AG04449 (cell line): ENCODE results near the gene PCP2.

Experiments used
- CTCF ChIA-PET: fragments of 350-600 bp; formaldehyde crosslinking; extraction: SDS; loops from one replicate; lab custom pipeline; 2021; ENCODE audit warnings: antibody characterized with exemption; lab: Yijun Ruan, JAX
- POLR2A ChIA-PET: fragments of 400-600, 350-600 bp; formaldehyde crosslinking; extraction: SDS; loops from one replicate; lab custom pipeline; 2020; ENCODE audit warnings: antibody characterized with exemption, inconsistent platforms; lab: Yijun Ruan, JAX
- DNase-seq: peaks from one replicate; pipeline ENCODE4 v3.0.0-alpha.2; 2010; ENCODE audit warnings: low read depth, low spot score
- H3K4me3 ChIP-seq: 2 replicates; pipeline ENCODE4 v1.5.1; 2011; ENCODE audit warnings: low read depth, mild to moderate bottlenecking, control low read depth, low read length
- CTCF ChIP-seq: IDR thresholded peaks from one replicate; pipeline ENCODE4 v1.5.1; 2011; ENCODE audit warnings: mild to moderate bottlenecking, moderate library complexity, low read length, control low read depth, inconsistent platforms; ENCODE audit not compliant: insufficient read depth; ENCODE audit errors: missing control alignments

The PCP2 gene

GRCh38 chr19:7672522-7672921 is 39.0 kb upstream of the PCP2 start:
- POLR2A ChIA-PET: no interaction called here
- CTCF ChIA-PET: interaction anchor here (4.8 to 7.7 kb wide), 2 partner anchors 8 to 20 kb away, joined by 33 to 47 read pairs; partner anchors contain the start of gene TRAPPC5
- no peak for TF ChIP-seq CTCF
- H3K4me3 ChIP-seq: no peak overlapping the region
- DNase-seq: no peak

GRCh38 chr19:7670790-7671189 is 37.3 kb upstream of the PCP2 start:
- no peak for DNase-seq
- CTCF ChIA-PET: interaction anchor here (1.2 to 7.7 kb wide), 3 partner anchors 10 to 103 kb away, joined by 3 to 47 read pairs (median 33); partner anchors contain the start of gene TRAPPC5

GRCh38 chr19:7670150-7670783 is 36.7 kb upstream of the PCP2 start:
- ChIA-PET CTCF (interaction anchor here (4.8 to 7.7 kb wide), 2 partner anchors 10 to 18 kb away, joined by 33 to 47 read pairs; partner anchors contain the start of gene TRAPPC5), POLR2A (no interaction called here)
- no peak overlapping the region; the same call in 1 of the 2 replicates for H3K4me3 ChIP-seq
- no peak for TF ChIP-seq CTCF
- DNase-seq: no peak

More at GRCh38 chr19:7670790-7671189, 37.3 kb upstream of the PCP2 start:
- POLR2A ChIA-PET: no interaction called here
- no peak for TF ChIP-seq CTCF
- H3K4me3 ChIP-seq: no peak overlapping the region

GRCh38 chr19:7669641-7670040 is 36.1 kb upstream of the PCP2 start:
- DNase-seq: no peak
- ChIA-PET POLR2A (no interaction called here), CTCF (interaction anchor here (4.8 to 7.7 kb wide), 2 partner anchors 11 to 17 kb away, joined by 33 to 47 read pairs; partner anchors contain the start of gene TRAPPC5)
- no peak overlapping the region for H3K4me3 ChIP-seq
- no peak for TF ChIP-seq CTCF

GRCh38 chr19:7668842-7669241 is 35.3 kb upstream of the PCP2 start, which contains the start of gene RETN:
Gene RETN, plus strand, starts transcription at chr19:7669049. Its CDS starts 278 bp downstream, at chr19:7669327.
- TF ChIP-seq CTCF: no peak
- ChIA-PET CTCF (interaction anchor here (1.7 to 7.7 kb wide), 3 partner anchors 10 to 16 kb away, joined by 3 to 47 read pairs (median 33); partner anchors contain the start of gene TRAPPC5), POLR2A (no interaction called here)
- DNase-seq: no peak
- no peak within 1 kb of the TSS for H3K4me3 ChIP-seq

- CTCF ChIA-PET: interaction anchor here (1.4 to 3.2 kb wide), 3 partner anchors 13 to 135 kb away, joined by 7 to 22 read pairs (median 13); partner anchors contain the start of gene TRAPPC5
Measured at GRCh38 chr19:7665076-7665475, 31.6 kb upstream of the PCP2 start.

More at GRCh38 chr19:7665076-7665475, 31.6 kb upstream of the PCP2 start:
- TF ChIP-seq CTCF: no peak
- H3K4me3 ChIP-seq: no peak overlapping the region
- peak; percentile 37 for DNase-seq
- POLR2A ChIA-PET: interaction anchor here (0.7 kb wide), 1 partner anchor 92 kb away, joined by 3 read pairs; no protein-coding TSS in a partner anchor
